Mesothelial cell of epicardium (in vitro differentiated cells): ENCODE results near the gene RORB. TPM values are rescaled to one million over a fixed set of nuclear protein-coding genes. Genes with fewer than 3 reads are reported as not detected.

Experiments used
- DNase-seq, 2 experiments: peaks; one replicate each; pipeline ENCODE4 v3.0.0; 2021; ENCODE audit warnings: low spot score in 2 of 2; ENCODE audit not compliant: unreplicated experiment in 2 of 2
- H3K27ac Mint-ChIP-seq: 2 replicates; pipeline ENCODE4 v1.8.0; 2021; ENCODE audit warnings: mixed read lengths
- H3K27me3 Mint-ChIP-seq: 2 replicates; pipeline ENCODE4 v1.8.0; 2021; ENCODE audit warnings: low read depth, mixed read lengths
- H3K36me3 Mint-ChIP-seq: 2 replicates; pipeline ENCODE4 v1.8.0; 2021; ENCODE audit warnings: mixed read lengths
- H3K4me1 Mint-ChIP-seq: 2 replicates; pipeline ENCODE4 v1.8.0; 2021; ENCODE audit warnings: mixed read lengths
- H3K4me3 Mint-ChIP-seq: 2 replicates; pipeline ENCODE4 v1.8.0; 2021; ENCODE audit warnings: mild to moderate bottlenecking, moderate library complexity, mixed read lengths
- H3K9me3 Mint-ChIP-seq: 2 replicates; pipeline ENCODE4 v1.8.0; 2021; ENCODE audit warnings: mixed read lengths
- total RNA-seq: library from RNA; stranded (reverse); gene quantifications from 3 replicates; pipeline ENCODE4 v1.2.1, GENCODE V29; 2021
- TF ChIP-seq, protein P1 (sequence below): fragments of 200-600 bp; sonication (generic); IDR thresholded peaks from one replicate; pipeline ENCODE4 v1.5.0; 2021; ENCODE audit warnings: antibody characterized with exemption; ENCODE audit not compliant: unreplicated experiment

Gene RORB
- total RNA-seq, 1 donor from 2014 or later: 0.38 TPM

DNA sequence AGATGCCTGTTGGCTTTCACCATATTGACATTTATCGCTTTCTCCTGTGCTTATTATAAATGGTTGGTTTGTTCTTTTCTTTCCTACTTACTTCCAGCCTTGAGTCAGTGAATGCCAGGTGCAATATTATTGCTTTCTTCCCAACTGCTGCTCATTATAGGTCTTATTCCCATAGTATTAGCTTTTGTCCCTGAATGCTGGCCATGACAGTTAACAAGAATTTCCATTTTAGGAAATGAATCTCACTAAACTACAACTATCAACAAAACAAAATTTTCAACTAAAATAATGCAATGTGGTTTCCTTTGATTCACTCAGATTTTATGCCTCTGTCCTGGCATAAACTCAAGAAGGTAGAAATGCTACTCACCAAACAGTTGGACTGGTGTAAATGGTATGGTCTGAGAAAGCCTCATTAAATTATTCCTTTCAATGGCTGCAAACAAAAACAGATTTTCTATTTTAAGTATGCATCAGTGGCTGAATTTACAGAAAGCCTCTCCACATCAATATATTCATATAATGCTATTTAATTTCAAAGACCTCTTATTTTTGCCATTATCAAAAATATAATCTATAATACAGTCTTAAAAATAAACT, 245.2 kb downstream of the RORB start:
- no peak overlapping the region for H3K4me3 Mint-ChIP-seq
- peaks cover 4% of the 10 kb centered on the region for H3K9me3 Mint-ChIP-seq
- H3K27ac Mint-ChIP-seq: no peak overlapping the region
- DNase-seq: no peak
- no peaks in the 10 kb centered on the region for H3K36me3 Mint-ChIP-seq
- H3K4me1 Mint-ChIP-seq: peaks cover 2% of the 10 kb centered on the region
- TF ChIP-seq, protein P1, sequence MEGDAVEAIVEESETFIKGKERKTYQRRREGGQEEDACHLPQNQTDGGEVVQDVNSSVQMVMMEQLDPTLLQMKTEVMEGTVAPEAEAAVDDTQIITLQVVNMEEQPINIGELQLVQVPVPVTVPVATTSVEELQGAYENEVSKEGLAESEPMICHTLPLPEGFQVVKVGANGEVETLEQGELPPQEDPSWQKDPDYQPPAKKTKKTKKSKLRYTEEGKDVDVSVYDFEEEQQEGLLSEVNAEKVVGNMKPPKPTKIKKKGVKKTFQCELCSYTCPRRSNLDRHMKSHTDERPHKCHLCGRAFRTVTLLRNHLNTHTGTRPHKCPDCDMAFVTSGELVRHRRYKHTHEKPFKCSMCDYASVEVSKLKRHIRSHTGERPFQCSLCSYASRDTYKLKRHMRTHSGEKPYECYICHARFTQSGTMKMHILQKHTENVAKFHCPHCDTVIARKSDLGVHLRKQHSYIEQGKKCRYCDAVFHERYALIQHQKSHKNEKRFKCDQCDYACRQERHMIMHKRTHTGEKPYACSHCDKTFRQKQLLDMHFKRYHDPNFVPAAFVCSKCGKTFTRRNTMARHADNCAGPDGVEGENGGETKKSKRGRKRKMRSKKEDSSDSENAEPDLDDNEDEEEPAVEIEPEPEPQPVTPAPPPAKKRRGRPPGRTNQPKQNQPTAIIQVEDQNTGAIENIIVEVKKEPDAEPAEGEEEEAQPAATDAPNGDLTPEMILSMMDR: no peak
- H3K27me3 Mint-ChIP-seq: peaks cover 31% of the 10 kb centered on the region
